Activated naive CD8-positive, alpha-beta T cell treated with anti-CD3 and anti-CD28 coated beads, Interleukin-2, amount 50 U/mL, for 24 hours (primary cell): ENCODE data around the gene CLIP2.
"Not testable (repeated sequence)": the region's sequence is repeated elsewhere in the genome, so short reads cannot be mapped to it uniquely, and the experiment has no call there.

Experiments
- ATAC-seq: fragments of 150-1000 bp; cut with Tn5 transposase; one replicate; pipeline ENCODE4 v1.10.0; 2021
- DNase-seq: peaks from one replicate; pipeline ENCODE4 v3.0.0; 2021
- H3K27ac Mint-ChIP-seq: one replicate; pipeline ENCODE4 v1.8.0; 2021; ENCODE audit warnings: mild to moderate bottlenecking, mixed read lengths
- H3K27me3 Mint-ChIP-seq: one replicate; pipeline ENCODE4 v1.8.0; 2021; ENCODE audit warnings: mixed read lengths
- H3K36me3 Mint-ChIP-seq: one replicate; pipeline ENCODE4 v1.8.0; 2021; ENCODE audit warnings: low read depth, mixed read lengths
- H3K4me1 Mint-ChIP-seq: one replicate; pipeline ENCODE4 v1.8.0; 2021; ENCODE audit warnings: mixed read lengths
- H3K4me3 Mint-ChIP-seq: one replicate; pipeline ENCODE4 v1.8.0; 2021; ENCODE audit warnings: mild to moderate bottlenecking, moderate library complexity, mixed read lengths
- H3K9me3 Mint-ChIP-seq: one replicate; pipeline ENCODE4 v1.8.0; 2021; ENCODE audit warnings: mixed read lengths

Gene CLIP2

DNA sequence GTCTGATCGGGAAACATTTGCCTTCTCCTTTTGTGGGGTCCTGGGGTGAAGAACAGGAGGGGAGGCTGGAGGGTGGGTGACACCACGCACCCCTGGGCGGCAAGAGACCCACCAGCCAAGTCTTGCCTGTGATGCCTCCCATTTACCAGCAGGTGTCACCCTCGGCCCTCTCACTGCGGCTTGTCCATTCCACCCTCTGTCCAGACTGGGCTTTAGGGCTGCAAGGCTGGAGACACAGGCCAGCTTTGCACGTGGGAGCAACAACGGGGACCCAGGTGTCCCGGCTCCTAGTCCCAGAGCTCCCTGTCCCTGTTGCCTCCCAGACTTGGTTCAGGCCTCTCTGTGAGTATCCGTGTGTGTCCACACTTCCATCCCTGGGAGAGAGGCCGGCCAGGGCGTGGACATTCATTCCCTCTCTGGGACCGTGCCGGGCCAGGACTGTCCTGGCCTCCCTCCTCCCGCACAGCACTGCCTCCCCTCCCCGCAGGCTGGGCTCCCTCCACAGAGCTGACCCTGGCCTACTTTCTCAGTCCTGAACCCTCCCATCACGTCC is 128.3 kb downstream of the CLIP2 start:
- H3K27ac Mint-ChIP-seq = no peak overlapping the region
- H3K36me3 Mint-ChIP-seq = no peaks in the 10 kb centered on the region

DNA sequence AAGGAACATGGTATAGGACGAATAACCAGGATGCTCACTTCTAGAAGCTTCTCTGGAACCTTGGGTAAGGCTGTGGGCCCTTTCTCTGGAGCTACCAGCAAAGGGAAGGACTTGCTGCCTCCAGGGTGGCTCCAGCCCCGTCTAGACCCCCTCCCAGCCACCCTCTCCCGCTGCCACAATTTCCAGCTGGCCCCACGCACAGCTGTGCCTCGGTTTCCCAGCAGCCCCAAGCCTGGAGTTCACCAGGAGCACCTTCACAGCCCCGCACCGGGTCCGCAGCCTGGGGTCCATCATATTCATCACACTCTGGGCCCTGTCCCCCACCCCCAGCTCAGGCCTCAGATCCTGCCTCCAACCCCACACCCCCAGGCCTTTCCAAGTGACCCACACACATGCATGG is 128.9 kb downstream of the CLIP2 start:
- Mint-ChIP-seq H3K36me3 (no peaks in the 10 kb centered on the region), H3K4me3 (no peak overlapping the region), H3K9me3 (no peaks in the 10 kb centered on the region), H3K4me1 (peaks cover 1% of the 10 kb centered on the region), H3K27ac (no peak overlapping the region), H3K27me3 (peaks cover 2% of the 10 kb centered on the region)
- DNase-seq = no peak
- ATAC-seq = no peak

More for the DNA sequence above, 128.3 kb downstream of the CLIP2 start:
- Mint-ChIP-seq H3K4me3 (no peak overlapping the region), H3K27me3 (peaks cover 2% of the 10 kb centered on the region), H3K4me1 (peaks cover 1% of the 10 kb centered on the region), H3K9me3 (no peaks in the 10 kb centered on the region)
- ATAC-seq = peak; percentile 54
- peak; percentile 59 for DNase-seq

DNA sequence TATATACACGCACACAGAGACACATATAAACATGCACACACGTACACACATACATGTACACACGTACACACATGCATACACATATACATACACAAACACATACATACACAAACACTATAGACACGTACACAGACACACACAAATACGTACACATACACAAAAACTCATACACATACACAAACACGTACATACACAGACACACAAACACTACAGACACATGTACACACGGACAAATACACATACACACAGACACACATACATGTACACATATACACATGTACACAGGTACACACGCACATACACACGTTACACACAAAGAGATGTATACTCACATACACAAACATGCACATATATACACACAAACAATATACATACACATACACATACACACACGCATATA is 129.3 kb downstream of the CLIP2 start:
- Mint-ChIP-seq H3K4me1 (peaks cover 1% of the 10 kb centered on the region), H3K4me3 (no peak overlapping the region), H3K9me3 (no peaks in the 10 kb centered on the region), H3K36me3 (no peaks in the 10 kb centered on the region), H3K27me3 (peaks cover 2% of the 10 kb centered on the region), H3K27ac (no peak overlapping the region)
- ATAC-seq (no peak), DNase-seq (no peak)

DNA sequence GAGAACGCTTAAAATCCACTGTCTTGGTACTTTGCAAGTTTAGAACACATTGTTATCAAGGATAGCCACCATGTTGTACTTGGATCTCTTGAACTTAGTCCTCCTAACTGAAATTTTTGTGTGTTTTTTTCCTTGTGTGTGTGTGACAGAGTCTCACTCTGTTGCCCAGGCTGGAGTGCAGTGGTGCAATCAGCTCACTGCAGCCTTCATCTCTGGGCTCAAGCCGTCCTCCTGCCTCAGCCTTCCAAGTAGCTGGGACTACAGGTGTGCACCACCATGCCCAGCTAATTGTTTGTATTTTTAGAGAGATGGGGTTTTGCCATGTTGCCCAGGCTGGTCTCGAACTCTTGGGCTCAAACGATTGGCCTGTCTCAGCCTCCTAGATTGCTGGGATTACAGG is 130.0 kb downstream of the CLIP2 start:
- not testable (repeated sequence) for H3K36me3 Mint-ChIP-seq, H3K27me3 Mint-ChIP-seq, DNase-seq, H3K4me1 Mint-ChIP-seq, H3K4me3 Mint-ChIP-seq, ATAC-seq, H3K9me3 Mint-ChIP-seq, H3K27ac Mint-ChIP-seq

DNA sequence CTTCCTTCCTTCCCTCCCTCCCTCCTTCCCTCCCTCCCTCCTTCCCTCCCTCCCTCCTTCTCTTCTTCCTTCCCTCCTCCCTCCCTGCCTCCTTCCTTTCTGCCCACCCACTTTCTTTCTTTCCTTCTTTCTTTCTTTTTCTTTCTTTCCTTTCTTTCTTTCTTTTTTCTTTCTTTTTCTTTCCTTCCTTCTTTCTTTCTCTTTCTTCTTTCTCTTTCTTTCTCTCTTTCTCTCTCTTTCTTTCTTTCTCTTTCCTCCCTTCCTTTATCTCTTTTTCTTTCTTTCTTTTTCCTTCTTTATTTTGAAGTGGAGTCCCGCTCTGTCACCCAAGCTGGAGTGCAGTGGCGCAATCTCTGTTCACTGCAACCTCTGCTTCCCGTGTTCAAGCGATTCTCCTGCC is 130.8 kb downstream of the CLIP2 start:
- no peak overlapping the region for H3K4me3 Mint-ChIP-seq
- no peak overlapping the region for H3K27ac Mint-ChIP-seq

DNA sequence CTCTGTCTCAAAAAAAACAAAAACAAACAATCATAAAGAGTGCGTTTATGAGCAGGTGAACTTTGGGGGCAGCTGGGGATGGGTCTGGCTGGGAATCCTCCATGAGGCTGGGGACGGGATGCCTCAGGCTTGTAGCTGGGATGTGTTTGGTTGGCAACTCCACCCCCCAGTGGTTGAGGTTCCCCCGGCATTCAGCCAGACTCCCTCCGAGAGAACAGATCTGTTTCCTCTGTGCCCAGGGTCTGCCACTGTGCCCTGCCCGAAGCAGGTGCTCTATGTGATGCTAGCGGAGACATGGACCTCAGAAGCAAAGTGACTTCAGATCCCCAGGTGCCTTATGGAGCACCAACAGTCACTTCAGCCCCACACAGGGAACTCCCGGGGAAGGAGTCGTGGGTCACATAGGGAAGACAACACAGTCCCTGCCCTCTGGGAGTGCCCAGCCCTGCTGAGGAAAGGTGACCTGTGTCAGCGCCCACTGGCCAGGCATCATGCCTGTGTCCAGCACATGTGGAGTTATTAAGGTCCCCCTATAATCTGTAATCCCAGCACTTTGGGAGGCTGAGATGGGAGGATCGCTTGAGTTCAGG is 135.2 kb downstream of the CLIP2 start:
- no peak overlapping the region for H3K27ac Mint-ChIP-seq
- H3K27me3 Mint-ChIP-seq = peaks cover 2% of the 10 kb centered on the region
- H3K9me3 Mint-ChIP-seq = no peaks in the 10 kb centered on the region
- H3K4me3 Mint-ChIP-seq = no peak overlapping the region
- no peaks in the 10 kb centered on the region for H3K4me1 Mint-ChIP-seq
- ATAC-seq (no peak), DNase-seq (no peak)
- H3K36me3 Mint-ChIP-seq = no peaks in the 10 kb centered on the region

More for the DNA sequence above, 130.8 kb downstream of the CLIP2 start:
- peaks cover 2% of the 10 kb centered on the region for H3K27me3 Mint-ChIP-seq
- no peaks in the 10 kb centered on the region for H3K36me3 Mint-ChIP-seq
- DNase-seq = no peak
- H3K4me1 Mint-ChIP-seq = peaks cover 1% of the 10 kb centered on the region
- H3K9me3 Mint-ChIP-seq = no peaks in the 10 kb centered on the region
- ATAC-seq = no peak

DNA sequence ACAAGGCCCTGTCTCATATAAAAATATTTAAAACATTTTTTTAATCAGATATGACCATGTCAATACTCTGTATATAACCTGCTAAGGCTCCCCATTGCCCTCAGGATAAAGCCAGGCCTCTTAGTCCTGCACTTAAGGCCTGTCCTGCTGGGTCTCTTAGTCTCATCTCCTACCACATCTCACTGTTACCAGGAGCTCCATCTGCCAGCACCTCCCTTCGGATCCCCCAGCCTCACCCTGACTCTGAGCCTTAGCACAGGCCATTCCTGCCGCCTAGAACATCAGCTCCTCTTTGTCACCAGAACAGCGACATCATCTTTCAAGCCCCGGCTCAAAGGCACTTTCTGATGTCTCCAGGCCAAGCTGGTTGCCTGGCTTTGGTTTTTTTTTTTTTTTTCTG is 138.8 kb downstream of the CLIP2 start:
- H3K27ac Mint-ChIP-seq = no peak overlapping the region
- no peaks in the 10 kb centered on the region for H3K9me3 Mint-ChIP-seq
- H3K36me3 Mint-ChIP-seq = no peaks in the 10 kb centered on the region
- no peaks in the 10 kb centered on the region for H3K4me1 Mint-ChIP-seq
- H3K27me3 Mint-ChIP-seq = peaks cover 2% of the 10 kb centered on the region
- no peak overlapping the region for H3K4me3 Mint-ChIP-seq
- no peak for ATAC-seq
- no peak for DNase-seq

DNA sequence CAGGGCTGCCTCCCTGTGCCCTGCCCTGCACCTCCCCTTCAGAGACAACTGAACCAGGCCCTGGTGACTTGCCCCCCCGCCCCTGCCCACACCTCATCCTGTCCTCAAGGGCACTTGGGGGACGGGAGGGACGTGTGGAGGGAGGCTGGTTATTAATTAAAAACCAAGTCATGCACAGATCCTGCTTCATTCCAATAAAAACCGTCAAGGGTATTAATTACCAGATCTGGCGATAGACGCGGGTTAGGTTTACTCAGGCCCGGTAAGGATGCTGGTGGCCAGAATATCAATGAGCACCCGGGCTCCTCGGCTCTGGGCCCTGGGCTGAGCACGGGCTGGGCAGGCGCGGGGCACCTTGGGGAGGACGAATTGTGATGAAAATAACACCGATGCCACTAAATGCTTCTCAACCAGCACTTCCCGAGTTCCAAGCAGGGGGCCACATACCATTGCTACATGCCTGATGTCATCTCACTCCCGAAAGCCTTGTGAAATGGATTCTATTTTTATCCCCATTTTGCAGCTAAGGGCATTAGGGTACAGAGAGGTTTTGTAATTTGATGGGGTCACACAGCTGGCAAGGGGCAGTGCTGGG is 140.0 kb downstream of the CLIP2 start:
- Mint-ChIP-seq H3K9me3 (no peaks in the 10 kb centered on the region), H3K27ac (no peak overlapping the region), H3K27me3 (peaks cover 2% of the 10 kb centered on the region), H3K36me3 (no peaks in the 10 kb centered on the region), H3K4me1 (no peaks in the 10 kb centered on the region), H3K4me3 (no peak overlapping the region)
- DNase-seq (no peak), ATAC-seq (no peak)

DNA sequence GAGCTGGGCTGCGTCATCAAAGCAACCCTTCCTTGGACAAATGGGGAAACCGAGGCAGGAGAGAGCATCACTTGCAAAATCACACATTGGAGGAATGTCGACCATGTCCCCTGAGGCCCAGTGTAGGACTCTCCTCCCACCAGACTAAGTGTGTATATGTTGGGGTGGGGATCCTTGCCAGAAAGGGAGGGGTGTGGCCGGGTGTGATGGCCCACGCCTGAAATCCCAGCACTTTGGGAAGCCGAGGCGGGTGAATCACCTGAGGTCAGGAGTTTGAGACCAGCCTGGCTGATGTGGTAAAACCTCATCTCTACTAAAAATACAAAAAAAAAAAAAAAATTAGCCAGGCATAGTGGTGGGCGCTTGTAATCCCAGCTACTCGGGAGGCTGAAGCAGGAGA is 141.2 kb downstream of the CLIP2 start:
- not testable (repeated sequence) for H3K36me3 Mint-ChIP-seq, ATAC-seq, H3K4me1 Mint-ChIP-seq, H3K27ac Mint-ChIP-seq, H3K27me3 Mint-ChIP-seq, H3K9me3 Mint-ChIP-seq, H3K4me3 Mint-ChIP-seq, DNase-seq

DNA sequence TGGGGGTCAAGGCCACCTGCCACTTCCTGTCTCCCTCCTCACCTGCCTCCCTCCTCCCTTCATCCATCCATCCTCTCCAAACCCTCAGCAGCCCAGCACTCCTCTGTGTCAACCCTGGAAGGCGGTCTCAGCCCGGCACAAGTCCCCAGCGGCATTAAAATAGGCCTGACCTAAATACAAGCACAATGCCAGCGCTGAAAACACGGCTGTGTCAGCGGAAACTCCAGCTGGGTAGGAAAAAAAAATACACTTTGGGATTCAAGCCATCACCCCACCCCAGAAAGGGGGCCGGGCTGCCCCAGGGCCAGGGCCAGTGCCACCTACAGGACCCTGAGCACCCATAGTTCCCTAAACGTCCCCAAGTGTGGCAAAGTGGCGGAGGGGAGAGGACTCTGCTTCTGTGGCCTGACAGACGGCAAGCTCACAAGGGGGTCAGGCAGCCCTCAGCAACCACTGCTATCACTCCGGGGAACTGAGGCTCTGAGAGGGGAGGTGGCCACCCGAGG is 141.8 kb downstream of the CLIP2 start:
- H3K36me3 Mint-ChIP-seq = no peaks in the 10 kb centered on the region
- no peaks in the 10 kb centered on the region for H3K4me1 Mint-ChIP-seq
- DNase-seq (no peak), ATAC-seq (no peak)
- H3K27me3 Mint-ChIP-seq = no peaks in the 10 kb centered on the region
- H3K4me3 Mint-ChIP-seq = no peak overlapping the region
- H3K27ac Mint-ChIP-seq = no peak overlapping the region
- H3K9me3 Mint-ChIP-seq = no peaks in the 10 kb centered on the region

DNA sequence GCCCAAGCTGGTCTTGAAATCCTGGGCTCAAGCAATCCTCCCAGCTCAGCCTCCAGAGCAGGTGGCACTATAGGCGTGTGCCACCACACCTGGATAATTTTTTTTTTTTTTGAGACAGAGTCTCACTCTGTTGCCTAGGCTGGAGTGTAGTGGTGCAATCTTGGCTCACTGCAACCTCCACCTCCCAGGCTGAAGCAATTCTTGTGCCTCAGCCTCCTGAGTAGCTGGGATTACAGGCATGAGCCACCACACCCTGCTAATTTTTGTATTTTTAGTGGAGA is 148.0 kb downstream of the CLIP2 start:
- not testable (repeated sequence) for H3K36me3 Mint-ChIP-seq, DNase-seq, H3K27me3 Mint-ChIP-seq, H3K4me1 Mint-ChIP-seq, H3K4me3 Mint-ChIP-seq, H3K27ac Mint-ChIP-seq, H3K9me3 Mint-ChIP-seq, ATAC-seq

DNA sequence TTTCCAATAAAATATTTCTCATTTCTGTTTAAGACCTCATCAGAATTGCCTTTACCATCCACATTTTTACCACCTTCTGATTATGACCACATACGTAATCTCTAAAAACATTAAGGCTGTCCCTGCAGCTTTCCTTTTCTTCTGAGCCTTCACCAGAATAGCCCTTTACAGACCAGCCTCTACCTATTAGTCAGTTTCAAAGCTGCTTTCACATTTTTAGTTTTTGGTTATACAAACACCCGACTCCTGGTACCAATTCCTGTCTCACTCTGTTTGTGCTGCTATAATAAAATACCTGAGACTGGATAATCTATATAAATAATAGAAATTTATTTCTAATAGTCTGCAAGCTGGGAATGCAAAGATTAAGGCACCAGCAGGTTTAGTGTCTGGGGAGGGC is 149.1 kb downstream of the CLIP2 start:
- no peak overlapping the region for H3K4me3 Mint-ChIP-seq
- H3K27ac Mint-ChIP-seq = no peak overlapping the region
- H3K4me1 Mint-ChIP-seq = no peaks in the 10 kb centered on the region
- no peaks in the 10 kb centered on the region for H3K36me3 Mint-ChIP-seq
- ATAC-seq (no peak), DNase-seq (no peak)
- H3K27me3 Mint-ChIP-seq = peaks cover 1% of the 10 kb centered on the region
- peaks cover 6% of the 10 kb centered on the region for H3K9me3 Mint-ChIP-seq

DNA sequence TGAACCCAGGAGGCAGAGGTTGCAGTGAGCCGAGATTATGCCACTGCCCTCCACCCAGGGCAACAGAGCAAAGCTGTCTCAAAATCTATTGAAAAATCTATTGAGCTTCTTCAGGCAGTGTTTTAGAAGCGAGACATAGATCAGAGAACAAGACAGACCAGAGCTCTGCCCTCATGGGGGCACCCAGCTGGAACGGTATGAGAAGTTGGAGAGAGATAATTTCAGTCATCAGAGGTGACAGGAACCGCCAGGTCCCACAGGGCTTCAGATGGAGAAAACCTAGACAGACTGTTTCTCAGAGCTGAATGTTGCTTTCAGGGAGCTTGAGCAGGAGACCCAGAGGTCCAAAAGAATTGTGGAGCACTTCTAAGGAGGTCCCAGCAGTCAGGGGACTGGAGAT is 150.3 kb downstream of the CLIP2 start:
- H3K36me3 Mint-ChIP-seq = no peaks in the 10 kb centered on the region
- H3K27me3 Mint-ChIP-seq = peaks cover 1% of the 10 kb centered on the region
- ATAC-seq = no peak
- DNase-seq = no peak
- no peaks in the 10 kb centered on the region for H3K4me1 Mint-ChIP-seq
- no peak overlapping the region for H3K27ac Mint-ChIP-seq
- peaks cover 6% of the 10 kb centered on the region for H3K9me3 Mint-ChIP-seq
- H3K4me3 Mint-ChIP-seq = no peak overlapping the region

DNA sequence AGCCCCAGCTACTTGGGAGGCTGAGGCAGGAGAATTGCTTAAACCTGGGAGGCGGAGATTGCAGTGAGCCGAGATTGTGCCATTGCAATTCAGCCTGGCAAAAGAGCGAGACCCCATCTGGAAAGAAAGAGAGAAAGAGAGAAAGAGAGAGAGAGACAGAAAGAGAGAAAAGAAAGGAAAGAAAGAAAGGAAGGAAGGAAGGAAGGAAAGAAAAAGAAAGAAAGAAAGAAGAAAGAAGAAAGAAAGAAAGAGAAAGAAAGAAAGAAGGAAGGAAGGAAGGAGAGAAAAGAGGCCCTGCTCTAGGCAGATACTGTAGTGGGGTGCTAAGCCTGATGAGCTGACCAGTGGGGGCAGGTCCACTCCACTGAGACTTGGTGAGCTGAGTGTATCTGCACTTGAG is 150.9 kb downstream of the CLIP2 start:
- H3K4me1 Mint-ChIP-seq, DNase-seq, H3K27ac Mint-ChIP-seq, H3K4me3 Mint-ChIP-seq, H3K36me3 Mint-ChIP-seq, ATAC-seq, H3K27me3 Mint-ChIP-seq, H3K9me3 Mint-ChIP-seq: not testable (repeated sequence)

DNA sequence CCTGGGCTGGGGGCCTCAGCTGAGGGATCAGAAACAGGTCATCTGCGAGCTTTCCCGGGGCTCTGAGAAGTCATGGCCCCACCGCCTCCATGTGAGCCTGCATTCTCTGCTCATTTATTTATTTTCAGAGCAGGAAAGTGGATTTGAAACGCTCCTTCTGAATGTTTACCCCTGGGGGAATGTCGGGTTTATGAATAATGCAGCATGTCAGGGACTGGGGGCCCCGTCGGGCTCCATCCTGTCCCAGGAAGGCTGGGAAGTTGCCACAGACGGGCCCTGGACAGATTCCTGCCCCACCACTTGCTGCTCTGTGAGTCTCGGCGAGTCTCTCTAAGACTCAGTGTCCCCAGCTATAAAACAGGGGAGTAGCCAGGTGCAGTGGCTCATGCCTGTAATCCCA is 152.6 kb downstream of the CLIP2 start:
- H3K4me3 Mint-ChIP-seq = no peak overlapping the region
- no peak for DNase-seq
- no peak overlapping the region for H3K27ac Mint-ChIP-seq
- H3K4me1 Mint-ChIP-seq = no peaks in the 10 kb centered on the region
- H3K9me3 Mint-ChIP-seq = peaks cover 6% of the 10 kb centered on the region
- H3K27me3 Mint-ChIP-seq = peaks cover 1% of the 10 kb centered on the region
- ATAC-seq = no peak
- no peaks in the 10 kb centered on the region for H3K36me3 Mint-ChIP-seq
